ENCODE results near the gene NOS1AP. TPM values are rescaled to one million over a fixed set of nuclear protein-coding genes. Genes with fewer than 3 reads are reported as not detected.

Gene NOS1AP
- total RNA-seq, 1 donor from 2014 or later, result 1.4 TPM

Other genes with a start within 250 kb of the NOS1AP start
- 0.72 TPM for gene OLFML2B, start 45.8 kb upstream of the NOS1AP start, total RNA-seq